ENCODE measurements around the gene TMEM51. TPM values are rescaled to one million over a fixed set of nuclear protein-coding genes. Genes with fewer than 3 reads are reported as not detected.

TMEM51 gene
- total and polyA plus RNA-seq, 10 of the 15 experiments (the other 5 are each of a cell fraction or from before 2014, with no cell fraction given), result 0.55 to 4.8 (median 3.1) TPM

DNA sequence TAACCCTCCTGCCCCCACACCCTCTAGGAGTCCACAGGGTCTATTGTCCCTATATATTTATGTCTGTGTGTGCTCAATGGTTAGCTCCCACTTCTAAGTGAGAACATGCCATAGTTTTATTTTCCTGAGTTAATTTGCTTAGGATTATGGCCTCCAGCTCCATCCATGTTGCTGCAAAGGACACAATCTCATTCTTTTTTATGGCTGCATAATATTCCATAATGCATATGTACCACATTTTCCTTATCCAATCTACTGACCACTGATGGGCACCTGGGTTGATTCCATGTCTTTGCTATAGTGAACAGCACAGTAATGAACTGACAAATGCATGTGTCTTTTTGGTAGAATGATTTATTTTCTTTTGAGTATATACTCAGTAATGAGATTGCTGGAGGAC, 80.1 kb downstream of the TMEM51 start (continued):
- TF ChIP-seq, protein P1, sequence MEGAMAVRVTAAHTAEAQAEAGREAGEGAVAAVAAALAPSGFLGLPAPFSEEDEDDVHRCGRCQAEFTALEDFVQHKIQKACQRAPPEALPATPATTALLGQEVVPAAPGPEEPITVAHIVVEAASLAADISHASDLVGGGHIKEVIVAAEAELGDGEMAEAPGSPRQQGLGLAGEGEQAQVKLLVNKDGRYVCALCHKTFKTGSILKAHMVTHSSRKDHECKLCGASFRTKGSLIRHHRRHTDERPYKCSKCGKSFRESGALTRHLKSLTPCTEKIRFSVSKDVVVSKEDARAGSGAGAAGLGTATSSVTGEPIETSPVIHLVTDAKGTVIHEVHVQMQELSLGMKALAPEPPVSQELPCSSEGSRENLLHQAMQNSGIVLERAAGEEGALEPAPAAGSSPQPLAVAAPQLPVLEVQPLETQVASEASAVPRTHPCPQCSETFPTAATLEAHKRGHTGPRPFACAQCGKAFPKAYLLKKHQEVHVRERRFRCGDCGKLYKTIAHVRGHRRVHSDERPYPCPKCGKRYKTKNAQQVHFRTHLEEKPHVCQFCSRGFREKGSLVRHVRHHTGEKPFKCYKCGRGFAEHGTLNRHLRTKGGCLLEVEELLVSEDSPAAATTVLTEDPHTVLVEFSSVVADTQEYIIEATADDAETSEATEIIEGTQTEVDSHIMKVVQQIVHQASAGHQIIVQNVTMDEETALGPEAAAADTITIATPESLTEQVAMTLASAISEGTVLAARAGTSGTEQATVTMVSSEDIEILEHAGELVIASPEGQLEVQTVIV (IDR thresholded peaks at IDR 0.05; ENCODE audit: borderline replicate concordance, partially characterized antibody), result no peak
- TF ChIP-seq ZNF384 (IDR thresholded peaks at IDR 0.05; ENCODE audit: borderline replicate concordance, low read depth, low read length), result no peak

DNA sequence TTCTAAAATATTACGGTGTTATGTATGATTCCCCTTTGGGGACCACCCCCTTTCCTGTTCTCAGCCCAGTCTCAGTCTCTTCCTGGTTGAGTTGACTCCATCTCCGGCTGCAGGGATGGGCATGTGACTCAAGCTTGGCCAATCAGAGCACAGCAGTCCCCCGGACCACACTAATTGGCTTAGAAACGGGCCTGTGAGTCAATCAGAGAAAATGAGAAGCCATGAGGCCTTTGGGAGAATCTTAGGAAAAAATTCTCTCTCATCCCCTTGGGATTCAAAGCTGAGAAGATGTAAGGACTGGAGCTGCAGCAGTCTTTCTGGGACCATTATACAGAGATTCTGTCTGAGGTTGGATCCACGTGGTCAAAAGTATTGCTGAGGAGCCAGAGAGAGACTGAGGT, 82.8 kb downstream of the TMEM51 start:
- no peak overlapping the region for H3K4me3 ChIP-seq
- no peak for TF ChIP-seq ZNF384 (IDR thresholded peaks at IDR 0.05; ENCODE audit: borderline replicate concordance, low read depth, low read length)
- TF ChIP-seq, protein P2, sequence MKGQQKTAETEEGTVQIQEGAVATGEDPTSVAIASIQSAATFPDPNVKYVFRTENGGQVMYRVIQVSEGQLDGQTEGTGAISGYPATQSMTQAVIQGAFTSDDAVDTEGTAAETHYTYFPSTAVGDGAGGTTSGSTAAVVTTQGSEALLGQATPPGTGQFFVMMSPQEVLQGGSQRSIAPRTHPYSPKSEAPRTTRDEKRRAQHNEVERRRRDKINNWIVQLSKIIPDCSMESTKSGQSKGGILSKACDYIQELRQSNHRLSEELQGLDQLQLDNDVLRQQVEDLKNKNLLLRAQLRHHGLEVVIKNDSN (IDR thresholded peaks at IDR 0.05; ENCODE audit: borderline replicate concordance, extremely low read length, insufficient read depth, low read depth, low read length), result peak; percentile 29
- POLR2A ChIA-PET, result interaction anchor here (3.1 kb wide), 1 partner anchor 11 kb away, joined by 18 read pairs; the partner anchor contains the start of gene FHAD1
- DNase-seq (ENCODE audit: low read depth, low spot score) (no peak), ATAC-seq (no peak), FAIRE-seq (no peak)
- no peak overlapping the region for H3K27ac ChIP-seq (ENCODE audit: control insufficient read depth, insufficient read depth)
- no peaks in the 10 kb centered on the region for H3K36me3 ChIP-seq (ENCODE audit: control insufficient read depth in 2 of 2, insufficient read depth in 2 of 2, low read length in 1 of 2)
- peaks cover 8% of the 10 kb centered on the region for H3K4me1 ChIP-seq (ENCODE audit: control insufficient read depth, insufficient read depth, low read length)
- no peaks in the 10 kb centered on the region; the same call in 2 of the 3 replicates for H3K9me3 ChIP-seq (replicated peaks; ENCODE audit: control insufficient read depth, insufficient read depth, low read length)
- no TSS peak for BruUV-seq (replicated peaks)
- SMC1A ChIA-PET (ENCODE audit: uncharacterized antibody, unreplicated experiment), result interaction anchor here (1.6 to 2.6 kb wide), 2 partner anchors 12 to 25 kb away, joined by 5 to 11 read pairs; no protein-coding TSS in a partner anchor
- in situ Hi-C loops (cut with MboI), result no loop called here
- H3K79me2 ChIP-seq (ENCODE audit: control insufficient read depth, insufficient read depth, low read length), result no peaks in the 10 kb centered on the region
- intact Hi-C loops (cut with micrococcal nuclease; ENCODE audit: unreplicated experiment), result no loop called here
- no peak overlapping the region for H3K4me2 ChIP-seq (ENCODE audit: control insufficient read depth, insufficient read depth)
- RAD21 ChIA-PET (ENCODE audit: unreplicated experiment), result no interaction called here
- no peak overlapping the region for H3K9ac ChIP-seq (ENCODE audit: control insufficient read depth, insufficient read depth, low read length)
- H4K20me1 ChIP-seq (ENCODE audit: control insufficient read depth, insufficient read depth), result no peaks in the 10 kb centered on the region
- H3K27me3 ChIP-seq (replicated peaks in 1 of 2; ENCODE audit: control insufficient read depth in 2 of 2, insufficient read depth in 2 of 2, low read length in 1 of 2), result no peaks in the 10 kb centered on the region
- CTCF ChIA-PET, result interaction anchor here (0.8 to 1.5 kb wide), 2 partner anchors 35 to 108 kb away, joined by 3 to 4 read pairs; no protein-coding TSS in a partner anchor
- WGBS (ENCODE audit: insufficient coverage, insufficient replicate concordance, low lambda C conversion rate, missing lambda C conversion rate), result 18% methylated on average over 5 of the region's 5 CpGs
- no peak overlapping the region for H2AFZ ChIP-seq (ENCODE audit: control insufficient read depth, low read depth, low read length)

Data from GM12878 (cell line).